ENCODE results near the gene SDK1. TPM values are rescaled to one million over a fixed set of nuclear protein-coding genes. Genes with fewer than 3 reads are reported as not detected.

Gene SDK1
- total and polyA plus RNA-seq, 2 donors (not counting 3 experiments of a cell fraction or from before 2014, with no cell fraction given), result 1.6 to 3.9 TPM

GRCh38 chr7:3332308-3332707 is 31.3 kb downstream of the SDK1 start:
- Histone ChIP-seq H3K4me2 (ENCODE audit: insufficient read depth, low read length) (no peak overlapping the region), H3K9me3 (replicated peaks; ENCODE audit: control insufficient read depth, insufficient read depth, low read length) (no peaks in the 10 kb centered on the region), H2AFZ (ENCODE audit: low read depth, low read length) (no peak overlapping the region), H3K27ac (ENCODE audit: insufficient read depth, low read depth, low read length) (no peak overlapping the region), H3K4me1 (ENCODE audit: control insufficient read depth, extremely low read depth, insufficient read depth, low read length) (no peaks in the 10 kb centered on the region), H3K4me3 (replicated peaks in 1 of 3; ENCODE audit: insufficient read depth in 1 of 3, low read depth in 1 of 3, low read length in 3 of 3) (no peak overlapping the region), H3K9me1 (replicated peaks; ENCODE audit: control insufficient read depth, extremely low read depth, insufficient read depth, low read length) (no peaks in the 10 kb centered on the region), H4K20me1 (replicated peaks; ENCODE audit: control insufficient read depth, extremely low read depth, insufficient read depth, low read length) (no peaks in the 10 kb centered on the region), H3K27me3 (ENCODE audit: control insufficient read depth in 2 of 2, insufficient read depth in 2 of 2, low read length in 2 of 2) (no peaks in the 10 kb centered on the region), H3K79me2 (ENCODE audit: control insufficient read depth, insufficient read depth, low read length) (no peaks in the 10 kb centered on the region), H3K9ac (replicated peaks; ENCODE audit: extremely low read depth, insufficient read depth, low read length) (no peak overlapping the region), H3K36me3 (ENCODE audit: control insufficient read depth in 2 of 2, extremely low read depth in 1 of 2, insufficient read depth in 2 of 2, low read length in 2 of 2) (no peaks in the 10 kb centered on the region)
- intact Hi-C loops (cut with micrococcal nuclease) (no loop called here), dilution Hi-C loops (cut with MboI; ENCODE audit: extremely low pct_ligation_motif_present, low sequenced_read_pairs) (no loop called here)
- ChIA-PET POLR2A (no interaction called here), CTCF (no interaction called here)
- BruUV-seq (replicated peaks), result no TSS peak
- FAIRE-seq, result no peak
- TF ChIP-seq GATA2 (IDR thresholded peaks at IDR 0.05; ENCODE audit: insufficient read depth, insufficient read length, low read depth, low read length), result no peak
- TF ChIP-seq EZH2 (IDR thresholded peaks at IDR 0.05; ENCODE audit: borderline replicate concordance, low read depth, low read length, severe bottlenecking), result no peak
- TF ChIP-seq MYC (IDR thresholded peaks at IDR 0.05; ENCODE audit: low read depth, low read length), result no peak
- no peak for TF ChIP-seq POLR2AphosphoS5 (IDR thresholded peaks at IDR 0.05; ENCODE audit: insufficient read depth, low read depth, low read length)
- no peak for TF ChIP-seq POLR2A (IDR thresholded peaks at IDR 0.05; ENCODE audit: low read depth, low read length)
- DNase-seq (ENCODE audit: low read depth, low spot score), result no peak

GRCh38 chr7:3333861-3334260 is 32.8 kb downstream of the SDK1 start:
- no peaks in the 10 kb centered on the region for H3K4me1 ChIP-seq (ENCODE audit: control insufficient read depth, extremely low read depth, insufficient read depth, low read length)
- H3K9ac ChIP-seq (replicated peaks; ENCODE audit: extremely low read depth, insufficient read depth, low read length), result no peak overlapping the region
- BruUV-seq (replicated peaks), result no TSS peak
- no peaks in the 10 kb centered on the region for H3K27me3 ChIP-seq (ENCODE audit: control insufficient read depth in 2 of 2, insufficient read depth in 2 of 2, low read length in 2 of 2)
- H3K27ac ChIP-seq (ENCODE audit: insufficient read depth, low read depth, low read length), result no peak overlapping the region
- dilution Hi-C loops (cut with MboI; ENCODE audit: extremely low pct_ligation_motif_present, low sequenced_read_pairs), result no loop called here
- H4K20me1 ChIP-seq (replicated peaks; ENCODE audit: control insufficient read depth, extremely low read depth, insufficient read depth, low read length), result no peaks in the 10 kb centered on the region
- H3K4me2 ChIP-seq (ENCODE audit: insufficient read depth, low read length), result no peak overlapping the region
- DNase-seq (ENCODE audit: low read depth, low spot score) (no peak), FAIRE-seq (no peak)
- POLR2A ChIA-PET, result no interaction called here
- no peaks in the 10 kb centered on the region for H3K9me3 ChIP-seq (replicated peaks; ENCODE audit: control insufficient read depth, insufficient read depth, low read length)
- CTCF ChIA-PET, result no interaction called here
- intact Hi-C loops (cut with micrococcal nuclease), result no loop called here
- no peaks in the 10 kb centered on the region for H3K9me1 ChIP-seq (replicated peaks; ENCODE audit: control insufficient read depth, extremely low read depth, insufficient read depth, low read length)
- H3K79me2 ChIP-seq (ENCODE audit: control insufficient read depth, insufficient read depth, low read length), result no peaks in the 10 kb centered on the region
- no peak overlapping the region for H2AFZ ChIP-seq (ENCODE audit: low read depth, low read length)
- no peak for TF ChIP-seq POLR2AphosphoS5 (IDR thresholded peaks at IDR 0.05; ENCODE audit: insufficient read depth, low read depth, low read length)
- no peak for TF ChIP-seq JUN (IDR thresholded peaks at IDR 0.05; ENCODE audit: borderline replicate concordance, insufficient read depth, insufficient read length, low read depth)
- no peak for TF ChIP-seq FOS (IDR thresholded peaks at IDR 0.05; ENCODE audit: borderline replicate concordance, insufficient read depth, low read length)
- no peak for TF ChIP-seq CTCF (IDR thresholded peaks at IDR 0.05; ENCODE audit: extremely low read depth in 1 of 2, insufficient read depth in 1 of 2, low read depth in 1 of 2, low read length in 2 of 2)
- TF ChIP-seq GATA2 (IDR thresholded peaks at IDR 0.05; ENCODE audit: insufficient read depth, insufficient read length, low read depth, low read length), result no peak
- no peak for TF ChIP-seq MYC (IDR thresholded peaks at IDR 0.05; ENCODE audit: low read depth, low read length)
- no peak for TF ChIP-seq EZH2 (IDR thresholded peaks at IDR 0.05; ENCODE audit: borderline replicate concordance, low read depth, low read length, severe bottlenecking)
- TF ChIP-seq POLR2A (IDR thresholded peaks at IDR 0.05; ENCODE audit: low read depth, low read length), result no peak
- no peak for TF ChIP-seq MAX (IDR thresholded peaks at IDR 0.05; ENCODE audit: insufficient read depth, insufficient read length)
- no peaks in the 10 kb centered on the region for H3K36me3 ChIP-seq (ENCODE audit: control insufficient read depth in 2 of 2, extremely low read depth in 1 of 2, insufficient read depth in 2 of 2, low read length in 2 of 2)
- H3K4me3 ChIP-seq (replicated peaks in 1 of 3; ENCODE audit: insufficient read depth in 1 of 3, low read depth in 1 of 3, low read length in 3 of 3), result no peak overlapping the region

Measured in endothelial cell of umbilical vein (primary cell).